GM12878 (cell line): ENCODE results near the gene MYL3. TPM values are rescaled to one million over a fixed set of nuclear protein-coding genes. Genes with fewer than 3 reads are reported as not detected.

Source experiments
- ATAC-seq: fragments of 200-7000 bp; cut with Tn5 transposase; 3 replicates; pipeline ENCODE4 v1.9.1; 2020; ENCODE audit warnings: mild to moderate bottlenecking, moderate library complexity
- BruUV-seq: library from RNA; stranded (reverse); fragments of 400-500 nt; replicated peaks from 2 replicates; lab custom pipeline; 2021; lab: Mats Ljungman, UMichigan
- CTCF ChIA-PET: fragments of 300-600 bp; sonication (Branson Sonifier 250); formaldehyde crosslinking; extraction: SDS; loops from one replicate; lab custom pipeline; 2021; ENCODE audit warnings: inconsistent platforms; lab: Yijun Ruan, JAX
- POLR2A ChIA-PET: fragments of 350-600 bp; formaldehyde crosslinking; extraction: SDS; loops from one replicate; lab custom pipeline; 2021; ENCODE audit warnings: inconsistent platforms; lab: Charles Lee
- RAD21 ChIA-PET: fragments of 300-600 bp; sonication (Branson Sonifier 250); formaldehyde crosslinking; loops from one replicate; lab custom pipeline; 2023; ENCODE audit warnings: antibody characterized with exemption; ENCODE audit not compliant: unreplicated experiment; lab: Charles Lee
- SMC1A ChIA-PET: fragments of 300-600 bp; sonication (Branson Sonifier 250); formaldehyde crosslinking; loops from one replicate; lab custom pipeline; 2023; ENCODE audit not compliant: unreplicated experiment, uncharacterized antibody; lab: Charles Lee
- DNase-seq: peaks from one replicate; pipeline ENCODE4 v3.0.0-alpha.2; 2011; ENCODE audit warnings: low read depth, low spot score
- FAIRE-seq: peaks from 3 replicates; lab custom pipeline; 2011; peaks lifted over from hg19 to GRCh38; lab: Jason Lieb, UNC
- H2AFZ ChIP-seq: 2 replicates; pipeline ENCODE4 v1.6.0; 2011; ENCODE audit warnings: low read depth, low read length, control low read depth; ENCODE audit not compliant: control insufficient read depth
- H3K27ac ChIP-seq: 2 replicates; pipeline ENCODE4 v1.5.1; 2011; ENCODE audit warnings: control low read depth; ENCODE audit not compliant: control insufficient read depth, insufficient read depth
- H3K27me3 ChIP-seq, 2 experiments: replicated peaks in 1 of 2; 2 replicates each; pipeline versions ENCODE4 v1.6.0 to v1.6.1; 2011; ENCODE audit warnings: low read length in 1 of 2; ENCODE audit not compliant: control insufficient read depth in 2 of 2, insufficient read depth in 2 of 2
- H3K36me3 ChIP-seq, 2 experiments: 2 replicates each; pipeline ENCODE4 v1.5.1; 2011; ENCODE audit warnings: low read length in 1 of 2; ENCODE audit not compliant: control insufficient read depth in 2 of 2, insufficient read depth in 2 of 2
- H3K4me1 ChIP-seq: 2 replicates; pipeline ENCODE4 v1.6.1; 2011; ENCODE audit warnings: mild to moderate bottlenecking, low read length, moderate library complexity, mixed read lengths; ENCODE audit not compliant: control insufficient read depth, insufficient read depth
- H3K4me2 ChIP-seq: 2 replicates; pipeline ENCODE4 v1.6.0; 2011; ENCODE audit warnings: control low read depth; ENCODE audit not compliant: control insufficient read depth, insufficient read depth
- H3K4me3 ChIP-seq: fragments of 200-600 bp; sonication (generic); 2 replicates; pipeline ENCODE4 v1.5.1; 2016
- H3K79me2 ChIP-seq: 2 replicates; pipeline ENCODE4 v1.6.0; 2011; ENCODE audit warnings: low read length; ENCODE audit not compliant: control insufficient read depth, insufficient read depth
- H3K9ac ChIP-seq: 2 replicates; pipeline ENCODE4 v1.8.0; 2011; ENCODE audit warnings: low read length, control low read depth, mixed read lengths; ENCODE audit not compliant: control insufficient read depth, insufficient read depth
- H3K9me3 ChIP-seq: replicated peaks from 3 replicates; pipeline ENCODE4 v1.5.1; 2011; ENCODE audit warnings: mild to moderate bottlenecking, low read length; ENCODE audit not compliant: control insufficient read depth, insufficient read depth
- H4K20me1 ChIP-seq: 2 replicates; pipeline ENCODE4 v1.6.0; 2011; ENCODE audit not compliant: control insufficient read depth, insufficient read depth
- BMI1 ChIP-seq: fragments of 450-650 bp; IDR thresholded peaks from 2 replicates; pipeline ENCODE4 v1.6.1; 2016; ENCODE audit warnings: mild to moderate bottlenecking, moderate library complexity, borderline replicate concordance
- CREB1 ChIP-seq: IDR thresholded peaks from 2 replicates; pipeline ENCODE4 v1.6.1; 2012; ENCODE audit warnings: low read depth, mild to moderate bottlenecking, inconsistent platforms
- GABPA ChIP-seq: IDR thresholded peaks from 2 replicates; pipeline ENCODE4 v1.6.1; 2014; ENCODE audit warnings: antibody characterized with exemption, low read depth, mild to moderate bottlenecking, inconsistent platforms
- MEF2B ChIP-seq: fragments of 450-650 bp; IDR thresholded peaks from 2 replicates; pipeline ENCODE4 v1.6.1; 2018; ENCODE audit warnings: mild to moderate bottlenecking, moderate library complexity; ENCODE audit not compliant: partially characterized antibody, poor library complexity, severe bottlenecking
- PAX8 ChIP-seq: fragments of 450-650 bp; IDR thresholded peaks from 2 replicates; pipeline ENCODE4 v1.6.1; 2017; ENCODE audit warnings: mild to moderate bottlenecking, moderate library complexity
- RBBP5 ChIP-seq: fragments of 200-600 bp; sonication (generic); conservative IDR thresholded peaks from 2 replicates; pipeline ENCODE4 v1.6.1; 2016
- SUZ12 ChIP-seq: fragments of 200-600 bp; sonication (generic); IDR thresholded peaks from one replicate; pipeline ENCODE4 v1.6.1; 2018; ENCODE audit warnings: antibody characterized with exemption, mild to moderate bottlenecking; ENCODE audit not compliant: unreplicated experiment
- TCF7 ChIP-seq: IDR thresholded peaks from 2 replicates; pipeline ENCODE4 v1.6.1; 2014; ENCODE audit warnings: antibody characterized with exemption, borderline replicate concordance
- YY1 ChIP-seq: IDR thresholded peaks from 2 replicates; pipeline ENCODE4 v1.6.1; 2011; ENCODE audit warnings: low read depth, mild to moderate bottlenecking, low read length
- WGBS: methylation state at CpG from one replicate; pipeline ENCODE4 v1.1.6; 2016; ENCODE audit warnings: low lambda C conversion rate; ENCODE audit not compliant: insufficient replicate concordance, insufficient coverage; ENCODE audit errors: missing lambda C conversion rate; 5-methylcytosine and 5-hydroxymethylcytosine counted together
- in situ Hi-C: fragments of 300-500 bp; cut with MboI; formaldehyde crosslinking; loops from 9 replicates; pipeline ENCODE4 v1.14.3; 2018; ENCODE audit warnings: mixed read lengths
- intact Hi-C: fragments of 100-400 bp; cut with micrococcal nuclease; formaldehyde crosslinking; loops from one replicate; pipeline ENCODE4 v1.14.2; 2022; ENCODE audit not compliant: unreplicated experiment
- polyA plus RNA-seq, 11 experiments: library from polyadenylated mRNA; depleted of rRNA in 4 of 11; unstranded in 6 of 11; stranded (reverse) in 5 of 11; fragments of >200 nt; fragmentation: Nextera tagmentation in 4 of 11; fragmentation: Illumina TruSeq in 1 of 11; extraction: Ambion mirVana in 4 of 11; extraction: Trizol in 1 of 11; gene quantifications; 1 replicate in 1 of 11; 2 replicates in 10 of 11; pipeline versions ENCODE4 v1.2.1 to v1.2.3, GENCODE V29; 2011 to 2016; ENCODE audit warnings: inconsistent platforms in 2 of 11, missing spikeins in 2 of 11, low read depth in 1 of 11
- total RNA-seq, 4 experiments: library from RNA; depleted of rRNA in 3 of 4; stranded (reverse); fragments of >200 nt in 3 of 4; fragmentation: Illumina TruSeq in 1 of 4; extraction: Trizol in 1 of 4; gene quantifications; 2 replicates each; pipeline versions ENCODE4 v1.2.1 to v1.2.3, GENCODE V29; 2013 to 2021

MYL3 gene
- total and polyA plus RNA-seq, 10 of the 15 experiments (the other 5 are each of a cell fraction or from before 2014, with no cell fraction given), result 0.40 TPM; not detected in 9

- FAIRE-seq, result no peak
- intact Hi-C loops, result no loop called here
- ChIA-PET POLR2A (interaction anchor here (1.0 kb wide), 1 partner anchor 533 kb away, joined by 3 read pairs; the partner anchor contains the start of gene PTPN23), RAD21 (interaction anchor here (1.1 kb wide), 1 partner anchor 26 kb away, joined by 3 read pairs; no protein-coding TSS in a partner anchor), SMC1A (interaction anchor here (1.0 to 1.1 kb wide), 2 partner anchors 173 to 266 kb away, joined by 3 read pairs; no protein-coding TSS in a partner anchor), CTCF (interaction anchor here (0.6 to 2.1 kb wide), 11 partner anchors 12 to 476 kb away, joined by 3 to 7 read pairs (median 3); no protein-coding TSS in a partner anchor)
- no peak overlapping the region for H3K27ac ChIP-seq
- peaks cover 9% of the 10 kb centered on the region for H3K4me1 ChIP-seq
- H2AFZ ChIP-seq, result no peak overlapping the region
- 89% methylated on average over 5 of the region's 5 CpGs for WGBS
- H3K27me3 ChIP-seq, result no peaks in the 10 kb centered on the region; a peak in 1 of 4 replicates
- no peak for DNase-seq
- TF ChIP-seq YY1 (no peak), TCF7 (no peak), BMI1 (no peak), CREB1 (no peak), PAX8 (no peak), RBBP5 (no peak), SUZ12 (no peak), GABPA (no peak), MEF2B (no peak)
- no peaks in the 10 kb centered on the region for H4K20me1 ChIP-seq
- no peaks in the 10 kb centered on the region for H3K79me2 ChIP-seq
- no peak for ATAC-seq
- no peaks in the 10 kb centered on the region for H3K9me3 ChIP-seq
- in situ Hi-C loops, result no loop called here
- H3K4me2 ChIP-seq, result no peak overlapping the region
- BruUV-seq, result no TSS peak
- no peaks in the 10 kb centered on the region for H3K36me3 ChIP-seq
- H3K9ac ChIP-seq, result no peak overlapping the region
- H3K4me3 ChIP-seq, result no peak overlapping the region
These were observed 15.5 kb downstream of the MYL3 start for GRCh38 chr3:46847744-46848143.
